HG03025 (cell line): Measurements from ENCODE around the gene ANKRD53.

ENCODE experiments used
- ATAC-seq: cut with Tn5 transposase; IDR thresholded peaks from one replicate; pipeline ENCODE4 v1.9.1; 2021; ENCODE audit warnings: mild to moderate bottlenecking, moderate library complexity; ENCODE audit not compliant: unreplicated experiment, low FRiP score

Gene ANKRD53

GRCh38 chr2:70978341-70979179, at the start of gene ANKRD53:
ANKRD53 (plus strand) TSS chr2:70978630; CDS start chr2:70978646, 16 bp downstream.
- no peak for ATAC-seq

GRCh38 chr2:70930371-70931329, 47.8 kb upstream of the ANKRD53 start:
- no peak for ATAC-seq

GRCh38 chr2:70931376-70932000, 46.9 kb upstream of the ANKRD53 start:
- no peak for ATAC-seq

GRCh38 chr2:70932631-70933230, 45.7 kb upstream of the ANKRD53 start:
- ATAC-seq: no peak

- ATAC-seq: no peak
These were observed 43.4 kb upstream of the ANKRD53 start for GRCh38 chr2:70934981-70935380.

GRCh38 chr2:70935468-70936164, 42.8 kb upstream of the ANKRD53 start, which contains the start of gene ATP6V1B1:
ATP6V1B1 (plus strand) TSS chr2:70935900; CDS start chr2:70935955, 55 bp downstream.
- no peak for ATAC-seq

- ATAC-seq: no peak
These were observed 42.1 kb upstream of the ANKRD53 start for GRCh38 chr2:70936165-70936978.

GRCh38 chr2:70936979-70937811, 41.2 kb upstream of the ANKRD53 start:
- ATAC-seq: no peak

GRCh38 chr2:70937866-70938585, 40.4 kb upstream of the ANKRD53 start:
- ATAC-seq: no peak

- ATAC-seq: no peak
These were observed 39.9 kb upstream of the ANKRD53 start for GRCh38 chr2:70938586-70938950.

- ATAC-seq: no peak
These were observed 39.2 kb upstream of the ANKRD53 start for GRCh38 chr2:70939001-70939838.

- ATAC-seq: no peak
These were observed 38.4 kb upstream of the ANKRD53 start for GRCh38 chr2:70939839-70940580.

GRCh38 chr2:70941186-70941585, 37.2 kb upstream of the ANKRD53 start:
- ATAC-seq: no peak

- ATAC-seq: no peak
These were observed 36.7 kb upstream of the ANKRD53 start for GRCh38 chr2:70941701-70942100.

GRCh38 chr2:70942396-70943204, 35.8 kb upstream of the ANKRD53 start:
- ATAC-seq: no peak
